ENCODE data around the gene SLC35F3.

The SLC35F3 gene

GRCh38 chr1:233935297-233935868 is 30.9 kb downstream of the SLC35F3 start:
- H3K4me3 ChIP-seq (ENCODE audit: low read depth, low read length), result no peak overlapping the region
- no peak for DNase-seq (ENCODE audit: low read depth)
- TF ChIP-seq CTCF (IDR thresholded peaks at IDR 0.05; ENCODE audit: insufficient read depth, low read depth, low read length, missing control alignments), result no peak

GRCh38 chr1:233936422-233936821 is 31.9 kb downstream of the SLC35F3 start:
- no peak overlapping the region for H3K4me3 ChIP-seq (ENCODE audit: low read depth, low read length)

GRCh38 chr1:233936842-233937241 is 32.4 kb downstream of the SLC35F3 start:
- TF ChIP-seq CTCF (IDR thresholded peaks at IDR 0.05; ENCODE audit: insufficient read depth, low read depth, low read length, missing control alignments), result no peak
- no peak for DNase-seq (ENCODE audit: low read depth)
- H3K4me3 ChIP-seq (ENCODE audit: low read depth, low read length), result no peak overlapping the region

More at GRCh38 chr1:233936422-233936821, 31.9 kb downstream of the SLC35F3 start:
- no peak for DNase-seq (ENCODE audit: low read depth)
- no peak for TF ChIP-seq CTCF (IDR thresholded peaks at IDR 0.05; ENCODE audit: insufficient read depth, low read depth, low read length, missing control alignments)

GRCh38 chr1:233938476-233938875 is 34.0 kb downstream of the SLC35F3 start:
- no peak overlapping the region for H3K4me3 ChIP-seq (ENCODE audit: low read depth, low read length)
- no peak for TF ChIP-seq CTCF (IDR thresholded peaks at IDR 0.05; ENCODE audit: insufficient read depth, low read depth, low read length, missing control alignments)
- DNase-seq (ENCODE audit: low read depth), result no peak

GRCh38 chr1:233939451-233939850 is 35.0 kb downstream of the SLC35F3 start:
- no peak for TF ChIP-seq CTCF (IDR thresholded peaks at IDR 0.05; ENCODE audit: insufficient read depth, low read depth, low read length, missing control alignments)

GRCh38 chr1:233940908-233941307 is 36.4 kb downstream of the SLC35F3 start:
- H3K4me3 ChIP-seq (ENCODE audit: low read depth, low read length), result no peak overlapping the region
- no peak for DNase-seq (ENCODE audit: low read depth)
- no peak for TF ChIP-seq CTCF (IDR thresholded peaks at IDR 0.05; ENCODE audit: insufficient read depth, low read depth, low read length, missing control alignments)

More at GRCh38 chr1:233939451-233939850, 35.0 kb downstream of the SLC35F3 start:
- no peak for DNase-seq (ENCODE audit: low read depth)
- H3K4me3 ChIP-seq (ENCODE audit: low read depth, low read length), result no peak overlapping the region

- DNase-seq (ENCODE audit: low read depth), result no peak
- H3K4me3 ChIP-seq (ENCODE audit: low read depth, low read length), result no peak overlapping the region
- no peak for TF ChIP-seq CTCF (IDR thresholded peaks at IDR 0.05; ENCODE audit: insufficient read depth, low read depth, low read length, missing control alignments)
These were observed 40.1 kb downstream of the SLC35F3 start for GRCh38 chr1:233944601-233945000.

Measured in GM12865 (cell line).